Transverse colon (tissue), 4 donors: ENCODE results near the gene BBX.

Experiments used
- EP300 ChIP-seq: sonication (generic); formaldehyde crosslinking; IDR thresholded peaks from one replicate; pipeline ENCODE4 v1.6.1; 2017; ENCODE audit warnings: antibody characterized with exemption, low read depth
- POLR2A ChIP-seq: fragments of 450-650 bp; IDR thresholded peaks from one replicate; pipeline ENCODE4 v1.6.1; 2016; ENCODE audit warnings: antibody characterized with exemption, mild to moderate bottlenecking, moderate library complexity
- POLR2AphosphoS5 ChIP-seq, 3 donors: sonication (generic); formaldehyde crosslinking; IDR thresholded peaks; one replicate each; pipeline ENCODE4 v1.6.1; 2016; ENCODE audit warnings: antibody characterized with exemption in 3 of 3
- TF ChIP-seq, protein P1 (sequence below), 5 experiments: fragments of 200-600 bp in 3 of 5; fragments of 450-650 bp in 2 of 5; sonication (generic) in 3 of 5; IDR thresholded peaks; 1 replicate in 2 of 5; 2 replicates in 3 of 5; pipeline ENCODE4 v1.5.1; 2016 to 2017; ENCODE audit warnings: antibody characterized with exemption in 5 of 5, inconsistent platforms in 3 of 5, mild to moderate bottlenecking in 2 of 5, moderate library complexity in 1 of 5

DNA sequence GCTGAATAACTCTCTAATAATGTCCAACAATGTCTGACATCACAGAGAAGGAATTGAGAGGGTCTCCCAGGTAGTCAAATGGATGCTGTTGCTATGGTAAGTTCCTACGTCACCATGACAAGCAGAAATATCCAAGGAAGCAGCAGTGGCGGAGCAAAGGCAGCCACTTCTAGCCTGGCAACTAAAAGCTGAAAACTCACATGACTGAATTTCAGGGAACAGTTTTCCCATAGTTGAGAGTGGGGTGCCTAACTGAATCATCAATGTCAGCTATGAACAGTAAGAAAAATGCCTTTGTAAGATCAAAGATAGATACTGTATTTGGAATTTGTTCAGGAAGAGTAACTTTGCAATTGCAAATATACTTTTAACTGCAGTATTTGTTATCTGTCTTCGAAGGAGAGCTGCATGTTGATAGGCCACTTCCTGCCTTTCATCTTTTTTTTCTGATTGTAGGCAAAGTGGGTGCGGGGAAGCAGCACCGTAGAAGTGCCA, 161.7 kb downstream of the BBX start:
- TF ChIP-seq, protein P1, sequence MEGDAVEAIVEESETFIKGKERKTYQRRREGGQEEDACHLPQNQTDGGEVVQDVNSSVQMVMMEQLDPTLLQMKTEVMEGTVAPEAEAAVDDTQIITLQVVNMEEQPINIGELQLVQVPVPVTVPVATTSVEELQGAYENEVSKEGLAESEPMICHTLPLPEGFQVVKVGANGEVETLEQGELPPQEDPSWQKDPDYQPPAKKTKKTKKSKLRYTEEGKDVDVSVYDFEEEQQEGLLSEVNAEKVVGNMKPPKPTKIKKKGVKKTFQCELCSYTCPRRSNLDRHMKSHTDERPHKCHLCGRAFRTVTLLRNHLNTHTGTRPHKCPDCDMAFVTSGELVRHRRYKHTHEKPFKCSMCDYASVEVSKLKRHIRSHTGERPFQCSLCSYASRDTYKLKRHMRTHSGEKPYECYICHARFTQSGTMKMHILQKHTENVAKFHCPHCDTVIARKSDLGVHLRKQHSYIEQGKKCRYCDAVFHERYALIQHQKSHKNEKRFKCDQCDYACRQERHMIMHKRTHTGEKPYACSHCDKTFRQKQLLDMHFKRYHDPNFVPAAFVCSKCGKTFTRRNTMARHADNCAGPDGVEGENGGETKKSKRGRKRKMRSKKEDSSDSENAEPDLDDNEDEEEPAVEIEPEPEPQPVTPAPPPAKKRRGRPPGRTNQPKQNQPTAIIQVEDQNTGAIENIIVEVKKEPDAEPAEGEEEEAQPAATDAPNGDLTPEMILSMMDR (IDR thresholded peaks at IDR 0.05): no peak
- no peak for TF ChIP-seq POLR2A
- no peak for TF ChIP-seq POLR2AphosphoS5 (IDR thresholded peaks at IDR 0.05)
- TF ChIP-seq EP300: no peak
